Urothelium cell line (cell line): Measurements from ENCODE around the gene FHOD3.

Experiments used
- DNase-seq: peaks from one replicate; pipeline ENCODE4 v3.0.0; 2011; ENCODE audit warnings: low spot score, mixed read lengths
- FAIRE-seq: peaks from 2 replicates; lab custom pipeline; 2011; peaks lifted over from hg19 to GRCh38; lab: Jason Lieb, UNC

The FHOD3 gene

DNA sequence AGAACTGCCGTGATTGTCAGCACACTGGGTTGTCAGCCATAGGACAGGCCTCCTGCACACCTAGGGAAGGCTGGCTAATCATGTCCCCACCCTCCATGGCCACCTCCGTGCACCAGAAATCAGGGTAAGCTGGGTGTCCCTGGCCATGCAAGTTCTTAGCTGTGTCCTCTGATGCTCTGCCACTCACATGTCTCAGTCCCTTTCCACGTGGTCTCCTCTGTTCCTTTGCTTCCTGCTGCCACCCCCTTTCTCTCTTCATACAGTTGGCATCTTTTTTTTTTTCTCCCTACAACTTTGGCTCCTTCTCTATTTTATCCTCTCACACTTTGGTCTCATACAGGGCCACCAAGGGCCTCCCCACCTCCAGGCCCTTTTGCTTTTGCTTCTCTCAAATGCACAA is 377.6 kb downstream of the FHOD3 start:
- DNase-seq (no peak), FAIRE-seq (no peak)

DNA sequence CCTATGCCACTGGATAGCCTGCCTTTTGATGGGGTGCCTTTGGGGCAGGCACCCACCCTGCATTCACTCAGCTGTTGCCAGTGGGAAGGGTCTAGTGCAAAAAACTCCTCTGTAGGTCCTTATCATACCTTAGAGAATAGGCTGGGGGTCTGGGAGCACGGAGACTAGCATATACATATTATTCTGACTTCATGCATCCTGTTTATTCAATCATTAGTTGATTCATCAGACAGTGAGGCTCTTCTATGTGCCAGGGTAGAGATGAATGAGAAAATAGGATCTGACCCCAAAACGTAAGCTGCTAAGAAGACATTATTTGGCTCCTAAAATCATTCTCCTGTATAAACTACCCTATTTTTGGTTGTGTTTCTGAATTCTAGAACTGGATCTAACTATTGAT is 378.0 kb downstream of the FHOD3 start:
- DNase-seq (no peak), FAIRE-seq (no peak)

DNA sequence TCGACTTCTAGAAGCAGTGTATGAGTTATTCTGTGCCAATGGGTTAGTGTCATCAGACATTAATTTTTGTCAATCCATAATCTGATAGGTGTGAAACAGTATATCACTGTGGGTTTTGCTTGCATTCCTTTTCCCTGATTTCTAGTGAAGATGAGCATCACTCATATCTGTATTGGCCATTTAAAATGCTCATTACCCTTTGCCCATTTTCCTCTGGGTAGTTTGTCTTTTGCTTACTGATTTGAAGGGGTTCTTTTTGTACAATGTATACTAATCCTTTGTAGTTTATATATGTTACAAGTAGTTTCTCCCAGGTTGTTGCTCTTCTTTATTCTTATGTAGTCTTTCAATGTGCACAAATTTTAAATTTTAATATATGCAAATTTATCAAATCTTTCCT is 379.1 kb downstream of the FHOD3 start:
- DNase-seq (no peak), FAIRE-seq (no peak)

DNA sequence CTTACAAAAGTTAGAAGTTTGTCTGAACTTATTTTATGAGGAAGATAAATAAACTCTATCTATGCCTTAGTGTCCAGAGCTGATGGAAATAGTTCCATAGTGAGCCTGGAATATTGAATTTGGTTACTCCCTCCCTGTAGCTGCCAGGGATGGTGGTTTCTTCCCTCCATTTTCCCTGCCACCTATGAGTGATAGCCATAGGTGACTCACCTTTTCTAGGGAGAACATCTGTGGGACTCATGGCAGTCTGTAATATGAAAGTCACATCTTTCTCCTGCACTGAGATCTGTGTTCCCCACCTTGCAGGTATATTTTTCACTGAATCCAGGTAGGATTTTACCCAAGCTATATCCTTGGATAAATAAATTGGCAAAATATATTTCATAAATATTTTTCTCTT is 382.5 kb downstream of the FHOD3 start:
- FAIRE-seq, result no peak

DNA sequence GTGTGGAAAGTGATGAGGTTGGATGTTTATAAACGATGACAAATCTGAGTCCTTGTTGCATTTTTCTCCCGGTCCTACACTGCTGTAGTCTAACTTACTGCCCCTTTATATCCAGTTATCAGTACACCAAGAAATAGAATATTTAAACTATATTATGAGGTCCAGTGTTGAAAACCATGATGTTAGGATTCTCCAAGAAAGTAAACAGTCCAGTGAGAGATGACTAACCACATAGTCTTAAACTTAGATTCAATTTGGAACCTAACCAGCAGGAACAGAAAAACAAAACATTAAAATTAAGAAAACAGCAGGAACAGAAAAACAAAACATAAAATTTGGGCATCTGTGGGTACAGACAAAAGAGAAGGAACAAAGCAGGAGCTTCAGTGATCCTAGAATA is 388.1 kb downstream of the FHOD3 start:
- FAIRE-seq (no peak), DNase-seq (no peak)

More for the DNA sequence above, 382.5 kb downstream of the FHOD3 start:
- no peak for DNase-seq

DNA sequence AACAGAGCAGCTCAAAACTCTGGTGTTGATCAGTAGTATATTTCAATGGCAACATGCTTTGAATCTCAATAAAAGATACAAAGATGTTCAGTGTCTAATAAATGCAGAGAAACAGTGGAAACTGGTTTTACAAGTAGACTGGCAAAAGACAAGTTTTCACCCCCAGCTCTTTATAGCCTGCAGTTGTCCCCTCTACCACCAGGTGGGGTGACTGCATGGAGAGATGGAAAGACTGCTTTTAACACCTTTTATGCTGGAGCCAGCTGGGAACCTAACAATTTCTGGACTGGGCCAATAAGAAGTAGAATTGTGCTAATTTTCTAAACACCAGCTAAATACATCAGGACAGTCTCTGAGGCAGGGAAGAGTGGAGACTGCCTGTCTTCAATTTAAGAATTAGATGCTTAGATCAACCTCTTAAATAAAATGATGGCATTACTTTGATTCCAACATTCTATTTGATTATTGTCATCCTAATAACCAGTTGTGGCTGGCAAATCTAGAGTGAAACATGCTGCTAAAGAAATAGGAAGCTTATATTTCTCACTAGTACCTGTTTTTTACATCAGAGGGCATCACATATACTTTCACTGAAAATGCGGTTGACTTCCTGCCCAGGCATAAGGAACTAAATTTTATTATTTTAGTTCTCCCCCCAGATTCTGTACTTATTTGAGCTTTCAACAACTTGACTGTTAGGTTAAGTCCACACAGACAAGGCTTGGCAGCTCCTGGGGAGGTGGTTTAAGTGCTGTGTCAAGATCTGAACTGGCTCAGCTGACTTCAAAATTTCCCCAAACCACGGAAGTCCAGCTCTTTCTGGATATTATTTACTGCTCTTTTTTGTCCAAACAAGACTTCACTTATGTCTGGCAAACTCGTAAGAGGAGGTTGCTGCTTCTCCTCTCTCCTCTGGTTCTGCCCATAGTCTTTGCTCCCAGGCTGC is 390.8 kb downstream of the FHOD3 start:
- DNase-seq (peak; percentile 47), FAIRE-seq (no peak)

DNA sequence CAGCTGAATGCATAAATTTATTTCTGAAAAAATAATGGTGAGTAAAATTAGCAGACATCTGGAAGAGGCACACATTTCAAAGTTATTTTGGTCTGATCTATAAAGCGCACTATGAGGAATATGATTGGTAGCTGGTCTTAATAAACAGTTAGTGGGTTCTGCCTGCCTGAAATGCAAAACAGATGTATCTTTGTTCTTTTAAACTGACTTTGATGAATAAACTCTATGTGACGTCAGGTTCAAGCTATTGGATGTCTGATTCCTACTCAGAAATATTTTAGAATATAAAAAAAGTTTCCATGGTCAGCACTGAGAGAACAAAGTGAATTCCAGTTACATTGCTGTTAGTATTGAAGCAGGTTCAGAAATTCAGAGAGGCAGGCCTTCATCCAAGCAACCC is 394.9 kb downstream of the FHOD3 start:
- DNase-seq, result no peak
- no peak for FAIRE-seq

DNA sequence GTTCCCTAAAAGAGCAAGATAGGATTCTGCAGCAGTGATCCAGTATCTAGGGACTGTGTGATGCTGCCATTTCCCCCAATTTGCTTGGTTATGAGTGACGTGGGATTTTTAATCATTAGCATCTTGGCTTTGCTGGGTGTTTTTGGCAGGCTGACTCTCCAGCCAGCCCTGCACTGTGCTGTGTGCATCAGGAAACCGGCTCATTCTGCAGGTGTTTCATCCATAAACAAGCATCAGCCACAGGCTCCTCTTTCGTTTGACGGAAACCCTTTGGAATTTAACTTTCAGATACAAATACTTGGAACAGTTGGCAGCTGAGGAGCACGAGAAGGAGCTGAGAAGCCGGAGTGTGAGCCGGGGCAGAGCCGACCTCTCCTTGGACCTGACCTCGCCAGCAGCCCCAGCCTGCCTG is 395.4 kb downstream of the FHOD3 start:
- DNase-seq (no peak), FAIRE-seq (no peak)

DNA sequence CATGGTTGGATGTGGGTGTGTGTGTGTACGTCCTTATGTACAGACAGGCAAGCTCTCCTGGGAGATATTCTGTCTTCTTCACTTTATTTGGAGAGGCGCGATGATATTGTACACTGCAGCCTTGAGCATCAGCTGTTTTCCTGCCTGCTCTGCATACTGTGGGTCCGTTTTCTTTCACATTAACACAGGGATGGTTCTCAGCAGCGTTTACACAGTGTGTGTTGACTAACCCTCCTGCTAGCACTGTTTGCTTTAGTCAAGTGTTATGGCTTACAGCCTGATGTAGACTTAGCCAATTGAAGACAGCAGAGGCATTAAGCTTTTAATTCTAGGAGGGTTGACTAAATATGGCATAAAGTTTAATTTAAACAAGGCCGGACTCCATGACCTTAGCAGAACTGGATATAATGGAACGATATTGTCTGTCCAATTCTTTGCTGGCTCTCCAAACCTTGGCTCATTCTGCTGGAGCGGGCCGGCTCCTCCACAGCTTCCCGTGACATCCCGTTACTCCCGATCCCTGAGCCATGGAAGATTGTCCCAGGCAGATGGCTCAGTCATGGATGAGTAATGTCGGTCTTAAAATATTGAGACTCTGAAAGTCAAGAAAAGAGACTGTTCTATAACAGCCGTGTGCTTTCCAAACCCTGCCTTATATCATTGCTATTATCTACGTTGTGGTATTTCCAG is 396.6 kb downstream of the FHOD3 start:
- DNase-seq (no peak), FAIRE-seq (no peak)

DNA sequence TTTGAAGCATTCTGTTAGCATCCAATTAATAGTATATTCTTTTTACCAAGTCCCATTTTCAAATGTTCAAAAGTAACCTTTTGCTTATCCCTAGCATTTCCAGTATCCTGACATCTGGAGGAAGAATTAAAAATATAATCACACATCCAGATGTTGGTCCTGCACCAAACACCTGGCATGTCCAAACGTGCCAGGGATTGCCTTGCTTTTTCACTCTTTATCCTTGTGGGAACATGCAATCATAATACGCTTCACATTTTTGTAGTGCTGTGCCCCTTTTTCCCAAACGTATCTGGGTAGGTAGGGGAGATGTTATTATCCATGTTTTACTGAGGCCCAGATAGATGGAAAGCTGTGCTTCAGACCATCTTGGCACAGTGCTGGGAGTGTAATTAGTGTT is 398.3 kb downstream of the FHOD3 start:
- FAIRE-seq, result no peak
- no peak for DNase-seq

DNA sequence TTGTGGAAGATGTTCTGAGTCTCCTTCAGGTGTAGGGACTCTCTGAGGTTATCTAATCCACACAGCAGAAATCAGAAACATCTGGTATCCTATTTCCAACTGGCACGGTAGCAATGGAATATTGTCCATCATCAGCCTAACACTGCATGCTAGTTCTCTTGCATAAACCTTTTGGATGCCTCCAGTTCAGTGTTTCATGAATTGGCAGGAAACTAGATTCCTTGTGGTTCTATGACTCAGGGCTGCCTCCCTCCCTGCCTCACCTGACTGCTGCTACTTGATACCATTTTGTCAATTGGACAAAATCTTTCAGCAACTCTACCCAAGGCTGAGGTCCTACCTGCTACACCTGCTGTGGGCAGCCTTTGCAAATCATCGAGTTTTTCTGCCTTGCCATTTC is 400.4 kb downstream of the FHOD3 start:
- DNase-seq (peak; percentile 62), FAIRE-seq (no peak)

DNA sequence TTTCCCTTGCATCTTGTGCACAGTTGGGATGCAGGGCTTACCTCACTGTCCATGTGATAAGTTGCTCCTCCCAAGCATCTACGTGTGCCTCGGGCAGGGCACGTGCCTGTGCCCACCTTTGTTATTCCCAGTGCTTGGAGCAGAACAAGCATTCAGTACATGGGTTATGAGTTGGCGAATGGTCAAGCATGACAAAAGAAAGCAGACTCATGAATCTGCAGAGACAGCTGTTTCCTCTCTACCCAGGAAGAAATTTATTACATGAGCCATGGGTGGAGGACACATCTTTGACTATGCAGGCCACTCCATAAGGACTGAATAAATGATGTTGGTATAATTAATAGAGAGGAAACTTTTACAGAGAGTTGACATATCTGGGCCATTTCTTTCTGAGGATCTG is 403.4 kb downstream of the FHOD3 start:
- DNase-seq (no peak), FAIRE-seq (no peak)

DNA sequence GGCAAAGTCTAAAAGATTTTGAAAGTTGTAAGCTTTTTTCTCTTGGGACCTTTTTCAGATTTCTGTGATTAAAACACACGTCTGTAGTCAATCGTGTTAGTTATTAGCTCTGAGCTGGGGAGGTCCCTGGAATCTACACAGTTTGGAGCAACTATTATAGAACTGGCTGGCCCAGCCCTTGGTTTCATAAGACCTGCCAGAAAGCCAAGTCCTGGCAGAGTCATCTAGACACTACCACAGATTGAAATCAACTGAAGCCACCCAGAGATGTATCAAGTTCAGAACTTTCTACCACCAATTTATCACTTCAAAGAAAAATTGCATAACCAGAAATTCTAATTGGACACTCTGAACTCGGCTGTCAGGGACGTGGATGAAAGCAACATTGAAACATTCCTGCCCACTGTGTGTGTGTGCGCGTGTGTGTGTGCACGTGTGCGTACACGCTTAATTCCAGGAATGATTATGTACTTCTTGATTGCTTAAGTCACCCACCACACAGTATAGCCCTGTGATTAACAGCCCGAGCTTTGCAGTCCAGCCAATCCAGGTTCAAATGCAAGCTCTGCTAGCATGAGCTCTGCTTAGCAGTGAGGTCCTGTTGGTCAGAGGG is 405.0 kb downstream of the FHOD3 start:
- no peak for DNase-seq
- FAIRE-seq, result no peak

DNA sequence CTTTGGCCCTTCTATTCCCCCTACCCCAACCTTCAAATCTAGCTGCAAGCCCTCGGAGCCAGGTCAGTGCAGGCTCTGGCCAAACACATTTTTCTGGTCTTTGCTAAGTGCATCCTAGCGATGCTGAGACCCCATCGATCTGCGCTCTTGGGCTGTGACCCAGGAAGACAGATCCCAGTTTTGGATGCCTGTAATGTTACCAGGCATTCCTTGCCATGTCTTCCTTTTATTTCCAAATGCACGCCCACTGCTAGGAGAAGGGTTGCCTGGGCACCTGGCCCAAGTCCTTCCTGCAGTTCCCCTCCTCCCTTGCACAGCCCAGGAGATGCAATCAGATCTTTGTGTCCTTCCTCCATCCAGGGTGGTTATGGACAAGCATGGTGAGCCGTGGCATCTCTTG is 406.6 kb downstream of the FHOD3 start:
- FAIRE-seq (no peak), DNase-seq (no peak)

DNA sequence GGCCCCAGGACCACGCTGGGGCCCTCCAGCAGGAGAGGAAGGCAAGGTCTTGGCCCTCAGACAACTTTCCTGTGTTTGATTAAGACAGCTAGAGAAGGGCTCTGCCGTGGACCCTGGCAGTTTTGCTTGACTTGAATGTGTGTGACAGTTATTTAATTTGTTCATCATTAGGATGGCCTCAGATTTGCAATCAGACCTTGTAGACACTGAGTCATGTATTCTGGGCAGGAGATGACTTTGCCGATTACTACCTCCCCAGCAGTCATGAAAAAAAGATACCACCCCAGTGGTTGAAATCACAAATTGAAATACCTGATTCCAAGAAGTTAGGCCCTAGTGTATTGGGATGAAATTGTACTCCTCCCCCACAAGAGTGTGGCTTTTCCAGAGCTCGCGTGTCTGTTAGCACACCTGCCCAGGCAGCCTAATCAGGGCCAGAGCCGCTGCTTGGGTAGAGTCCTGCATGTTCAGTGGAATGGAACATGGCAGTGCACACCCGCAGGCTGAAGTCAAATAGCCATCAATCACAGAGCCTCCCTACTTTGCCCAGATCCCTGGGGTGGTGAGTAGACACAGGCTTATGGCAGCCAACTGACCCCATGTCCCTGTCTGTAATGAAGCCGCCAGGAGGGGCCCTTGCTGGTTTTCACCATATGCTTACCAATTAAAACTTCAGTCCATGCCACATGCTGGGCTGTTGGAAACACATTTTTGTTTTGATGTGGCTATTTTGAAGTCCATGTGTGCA is 408.8 kb downstream of the FHOD3 start:
- DNase-seq (no peak), FAIRE-seq (no peak)

DNA sequence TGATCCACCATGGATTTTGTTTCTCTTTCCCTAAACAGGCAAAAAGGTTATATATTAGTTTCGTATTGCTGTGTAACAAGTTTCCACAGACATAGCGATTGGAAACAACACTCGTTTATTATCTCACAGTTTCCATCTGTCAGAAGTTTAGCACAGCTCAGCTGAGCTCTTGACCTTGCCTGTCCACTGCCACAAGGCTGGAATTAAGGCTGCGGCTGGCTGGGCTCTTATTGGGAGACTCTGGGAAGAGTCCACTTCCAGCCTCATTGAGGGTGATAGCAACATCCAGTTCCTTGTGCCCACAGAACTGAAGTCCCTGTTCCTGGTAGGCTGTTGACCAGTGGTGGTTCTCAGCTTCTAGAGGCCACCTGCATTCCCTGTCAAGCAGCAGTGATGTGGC is 410.9 kb downstream of the FHOD3 start:
- FAIRE-seq (no peak), DNase-seq (no peak)

DNA sequence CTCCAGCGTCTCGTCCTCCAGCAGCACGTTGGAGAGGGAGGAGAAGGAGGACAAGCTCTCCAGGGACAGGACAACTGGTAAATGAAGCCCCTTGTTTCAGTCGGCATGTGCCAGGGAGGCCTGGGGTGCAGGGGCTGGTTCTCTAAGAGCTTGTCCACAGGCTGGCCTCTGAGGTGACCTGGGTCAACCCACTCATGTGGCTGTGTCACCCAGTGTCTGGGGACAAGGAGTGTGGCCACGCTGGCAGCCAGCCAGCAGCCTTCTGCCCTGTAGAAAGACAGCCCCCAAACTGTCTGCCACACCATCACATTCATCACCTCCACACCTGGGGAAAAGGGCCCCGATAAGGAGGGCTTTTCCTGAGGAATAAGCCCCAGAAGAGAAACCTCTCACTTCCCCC is 411.8 kb downstream of the FHOD3 start:
- DNase-seq (no peak), FAIRE-seq (no peak)

DNA sequence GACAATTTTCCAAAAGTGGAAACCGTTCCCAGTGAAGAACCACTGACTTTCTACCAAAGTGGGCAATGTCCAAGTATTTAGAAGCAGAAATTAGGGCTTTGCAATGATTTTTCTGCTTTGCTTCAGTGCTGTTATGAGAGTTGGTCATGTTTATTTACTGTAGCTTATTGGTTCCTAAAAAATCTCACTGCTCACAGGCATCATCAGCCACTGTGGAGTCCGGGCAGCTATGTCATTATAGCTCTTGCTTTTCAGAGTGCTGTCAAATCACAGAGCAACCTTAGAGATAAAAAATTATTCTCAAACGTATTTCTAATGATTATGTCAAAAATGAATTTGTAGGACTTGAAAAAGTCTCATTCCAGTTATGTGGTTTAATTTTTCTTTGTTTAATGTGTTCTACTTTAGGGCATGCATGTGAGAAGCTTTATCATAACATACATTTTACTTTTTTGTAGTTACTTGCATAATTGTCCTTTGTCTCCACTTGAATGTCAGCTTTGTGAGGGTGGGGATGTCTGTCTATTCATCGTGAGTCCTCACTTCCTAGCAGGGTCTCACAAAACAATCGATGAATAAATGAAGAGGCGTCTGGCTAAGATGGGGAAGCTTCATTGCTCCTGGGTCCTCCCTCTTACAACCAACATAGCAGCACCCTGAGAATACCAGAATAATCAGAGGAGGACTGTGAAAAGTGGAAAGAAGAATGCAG is 413.7 kb downstream of the FHOD3 start:
- FAIRE-seq (no peak), DNase-seq (no peak)

DNA sequence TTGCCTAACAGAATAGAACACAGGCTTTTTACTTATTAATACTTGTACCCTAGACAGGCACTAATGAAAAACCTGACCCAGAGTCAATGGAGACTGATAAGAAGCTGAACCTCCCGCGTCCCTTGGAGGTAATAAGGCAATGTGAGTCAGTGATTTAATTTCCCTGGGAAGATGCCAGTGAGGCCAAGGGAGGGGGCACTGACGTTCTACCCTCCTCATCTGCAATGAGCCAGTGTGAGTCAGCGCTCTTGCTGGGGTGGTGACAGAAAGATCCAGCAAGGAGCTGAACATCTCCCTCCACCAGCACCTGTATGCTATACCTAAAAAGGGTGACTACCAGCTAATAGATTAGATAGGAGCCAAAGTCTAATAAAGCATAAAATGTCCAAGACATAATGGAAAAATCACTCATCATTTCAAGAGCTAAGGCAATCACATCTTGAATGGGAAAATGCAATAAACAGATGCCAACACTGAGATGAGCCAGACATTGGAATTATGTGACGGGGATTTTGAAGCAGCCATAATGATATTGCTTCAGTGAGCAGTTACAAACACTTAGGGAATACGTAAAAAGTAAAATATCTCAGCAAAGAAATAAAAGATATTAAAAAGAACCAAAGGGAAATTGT is 414.4 kb downstream of the FHOD3 start:
- FAIRE-seq (no peak), DNase-seq (peak; percentile 58)

DNA sequence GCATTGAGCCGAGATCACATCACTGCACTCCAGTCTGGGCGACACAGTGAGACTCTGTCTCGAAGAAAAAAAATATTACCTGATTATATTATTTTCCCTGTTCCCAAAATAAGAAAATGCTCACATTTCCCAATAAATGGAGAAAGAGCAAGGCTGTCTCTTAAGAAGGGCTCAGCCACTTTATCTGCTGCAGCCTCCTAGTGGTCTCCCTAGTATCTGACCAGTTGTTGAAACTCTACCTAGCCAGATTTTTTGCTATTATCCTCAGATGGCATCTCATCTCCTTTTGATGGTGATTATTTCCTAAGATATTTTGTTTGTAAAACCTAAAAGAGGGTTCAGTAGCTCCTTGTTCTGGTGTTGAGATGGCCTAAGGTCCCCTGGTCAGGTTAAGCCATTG is 417.0 kb downstream of the FHOD3 start:
- DNase-seq, result no peak
- no peak for FAIRE-seq
